ENCODE results near the gene P2RY2.

The P2RY2 gene

DNA sequence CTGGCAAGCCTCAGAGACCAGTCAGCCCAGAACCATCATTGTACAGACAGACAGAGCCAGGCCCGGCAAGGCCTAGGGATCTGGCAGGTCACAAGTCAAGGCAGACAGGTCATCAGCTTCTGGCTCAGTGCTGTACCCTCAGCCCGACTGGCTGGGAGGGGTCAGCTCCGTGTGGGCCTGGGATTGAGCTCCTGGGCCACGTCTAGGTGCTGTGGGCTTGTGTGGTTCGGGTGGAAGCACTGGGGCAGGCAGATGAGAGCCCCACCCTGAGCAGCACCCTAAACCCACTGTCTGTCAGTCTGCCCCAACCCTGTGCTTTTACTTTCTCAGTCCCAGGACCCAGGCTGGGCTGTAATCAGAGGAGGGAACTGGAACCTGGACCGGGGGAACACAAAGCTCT, 26.9 kb upstream of the P2RY2 start:
- in situ Hi-C loops (cut with HindIII; ENCODE audit: low sequenced_read_pairs): no loop called here
- no peak overlapping the region for H3K4me3 ChIP-seq (ENCODE audit: low read depth, low read length)
- TF ChIP-seq, protein P1, sequence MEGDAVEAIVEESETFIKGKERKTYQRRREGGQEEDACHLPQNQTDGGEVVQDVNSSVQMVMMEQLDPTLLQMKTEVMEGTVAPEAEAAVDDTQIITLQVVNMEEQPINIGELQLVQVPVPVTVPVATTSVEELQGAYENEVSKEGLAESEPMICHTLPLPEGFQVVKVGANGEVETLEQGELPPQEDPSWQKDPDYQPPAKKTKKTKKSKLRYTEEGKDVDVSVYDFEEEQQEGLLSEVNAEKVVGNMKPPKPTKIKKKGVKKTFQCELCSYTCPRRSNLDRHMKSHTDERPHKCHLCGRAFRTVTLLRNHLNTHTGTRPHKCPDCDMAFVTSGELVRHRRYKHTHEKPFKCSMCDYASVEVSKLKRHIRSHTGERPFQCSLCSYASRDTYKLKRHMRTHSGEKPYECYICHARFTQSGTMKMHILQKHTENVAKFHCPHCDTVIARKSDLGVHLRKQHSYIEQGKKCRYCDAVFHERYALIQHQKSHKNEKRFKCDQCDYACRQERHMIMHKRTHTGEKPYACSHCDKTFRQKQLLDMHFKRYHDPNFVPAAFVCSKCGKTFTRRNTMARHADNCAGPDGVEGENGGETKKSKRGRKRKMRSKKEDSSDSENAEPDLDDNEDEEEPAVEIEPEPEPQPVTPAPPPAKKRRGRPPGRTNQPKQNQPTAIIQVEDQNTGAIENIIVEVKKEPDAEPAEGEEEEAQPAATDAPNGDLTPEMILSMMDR (IDR thresholded peaks at IDR 0.05; ENCODE audit: low read depth, low read length): no peak
- no peak for DNase-seq (ENCODE audit: low read depth, low spot score)

DNA sequence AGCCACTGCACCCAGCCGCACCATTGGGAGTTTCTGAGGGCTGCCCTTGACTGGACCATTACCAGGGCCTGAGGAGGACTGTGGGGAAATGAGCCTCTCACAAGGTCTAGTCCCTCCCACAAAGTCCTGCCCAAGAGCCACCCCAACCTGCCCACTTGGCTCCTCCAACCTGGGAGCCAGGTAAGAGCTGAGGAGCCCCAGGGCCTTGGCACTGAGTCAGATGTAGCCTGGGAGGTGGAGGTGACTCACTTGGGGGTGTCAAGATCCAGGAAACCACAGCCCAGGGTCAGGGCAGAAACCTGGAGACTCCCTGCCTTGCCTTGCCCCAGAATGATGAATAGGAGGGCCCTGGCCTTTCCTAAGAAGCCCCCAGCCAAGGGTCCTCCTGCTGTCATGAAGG, 25.8 kb upstream of the P2RY2 start:
- TF ChIP-seq, protein P1 (IDR thresholded peaks at IDR 0.05; ENCODE audit: low read depth, low read length): no peak
- DNase-seq (ENCODE audit: low read depth, low spot score): no peak
- in situ Hi-C loops (cut with HindIII; ENCODE audit: low sequenced_read_pairs): no loop called here
- no peak overlapping the region for H3K4me3 ChIP-seq (ENCODE audit: low read depth, low read length)

DNA sequence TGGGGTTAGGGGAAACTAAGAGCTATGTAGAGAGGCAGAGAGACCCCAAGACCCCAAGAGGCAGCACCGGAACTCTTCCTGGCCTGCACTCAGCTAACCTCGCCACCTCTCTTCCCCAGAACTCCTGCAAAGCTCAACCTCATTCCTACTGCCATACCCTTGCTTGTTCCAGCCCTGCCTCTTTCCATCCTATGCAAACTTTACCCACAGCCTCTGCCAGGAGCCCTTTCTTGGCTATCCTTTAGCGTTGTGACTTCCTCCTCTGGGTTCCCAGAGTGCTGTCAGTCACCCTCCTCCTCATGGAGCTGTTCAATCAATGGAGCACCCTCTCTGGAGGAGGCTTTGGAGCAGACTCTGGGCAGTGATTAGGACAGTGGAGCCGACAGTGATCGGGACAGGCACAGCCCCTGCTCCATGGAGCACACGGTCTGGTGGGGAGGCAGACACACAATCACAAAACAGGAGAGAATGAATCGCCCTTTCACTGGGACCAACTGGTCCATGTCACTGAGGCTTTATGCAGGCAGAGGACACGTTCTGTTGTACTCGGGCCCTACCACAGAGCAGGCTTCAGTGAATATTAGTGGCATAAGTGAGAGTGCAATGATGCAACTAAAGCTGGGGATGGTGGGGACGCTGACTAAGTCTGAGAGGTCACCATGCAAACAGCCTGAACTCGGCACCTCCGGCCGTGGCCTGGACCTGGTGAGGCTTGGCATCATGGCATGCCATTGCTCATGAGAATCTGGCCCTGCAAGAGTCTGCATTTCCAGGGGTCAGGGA, 24.6 kb upstream of the P2RY2 start:
- no peak overlapping the region for H3K4me3 ChIP-seq (ENCODE audit: low read depth, low read length)
- TF ChIP-seq, protein P1 (IDR thresholded peaks at IDR 0.05; ENCODE audit: low read depth, low read length): no peak
- in situ Hi-C loops (cut with HindIII; ENCODE audit: low sequenced_read_pairs): no loop called here
- no peak for DNase-seq (ENCODE audit: low read depth, low spot score)

DNA sequence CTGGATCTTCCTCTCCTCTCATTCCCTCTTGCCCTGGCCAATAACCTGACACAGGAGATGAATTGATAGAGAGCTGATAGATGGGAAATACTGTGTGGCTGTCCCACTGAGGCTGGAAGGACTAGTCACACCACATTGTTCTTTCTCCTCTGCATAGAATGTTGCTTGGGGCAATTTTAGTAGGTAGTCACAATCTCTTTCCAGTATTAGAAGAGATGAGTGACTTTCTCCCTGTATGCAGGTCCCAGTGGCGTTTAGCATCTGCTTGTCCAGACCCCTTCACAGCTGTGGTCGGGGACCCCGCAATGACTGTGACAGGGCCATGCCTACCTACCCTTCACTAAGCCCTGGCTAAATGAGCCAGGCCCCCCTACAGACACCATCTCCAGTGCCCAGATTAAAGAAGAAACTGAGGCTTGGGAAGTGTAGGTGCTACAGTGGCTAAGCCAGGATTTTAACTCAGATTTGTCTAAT, 24.0 kb upstream of the P2RY2 start:
- H3K4me3 ChIP-seq (ENCODE audit: low read depth, low read length): no peak overlapping the region
- TF ChIP-seq, protein P1 (IDR thresholded peaks at IDR 0.05; ENCODE audit: low read depth, low read length): no peak
- in situ Hi-C loops (cut with HindIII; ENCODE audit: low sequenced_read_pairs): no loop called here
- no peak for DNase-seq (ENCODE audit: low read depth, low spot score)

GRCh38 chr11:73194593-73194992, 23.5 kb upstream of the P2RY2 start:
- no peak for DNase-seq (ENCODE audit: low read depth, low spot score)
- TF ChIP-seq, protein P1 (IDR thresholded peaks at IDR 0.05; ENCODE audit: low read depth, low read length): no peak
- no peak overlapping the region for H3K4me3 ChIP-seq (ENCODE audit: low read depth, low read length)
- in situ Hi-C loops (cut with HindIII; ENCODE audit: low sequenced_read_pairs): no loop called here

GRCh38 chr11:73195191-73196007, 22.7 kb upstream of the P2RY2 start:
- DNase-seq (ENCODE audit: low read depth, low spot score): no peak
- in situ Hi-C loops (cut with HindIII; ENCODE audit: low sequenced_read_pairs): no loop called here
- H3K4me3 ChIP-seq (ENCODE audit: low read depth, low read length): no peak overlapping the region
- TF ChIP-seq, protein P1 (IDR thresholded peaks at IDR 0.05; ENCODE audit: low read depth, low read length): no peak
